Suprapubic skin (tissue), 3 donors: Measurements from ENCODE around the gene SLC41A1.

ENCODE experiments used
- CTCF ChIP-seq, 2 donors: fragments of 200-600 bp in 1 of 2; fragments of 450-650 bp in 1 of 2; sonication (generic) in 1 of 2; IDR thresholded peaks; one replicate each; pipeline ENCODE4 v1.5.1; 2016 to 2019; ENCODE audit warnings: antibody characterized with exemption in 2 of 2, mild to moderate bottlenecking in 1 of 2, moderate library complexity in 1 of 2
- POLR2A ChIP-seq, 2 donors: fragments of 450-650 bp; IDR thresholded peaks; one replicate each; pipeline ENCODE4 v1.6.1; 2017; ENCODE audit warnings: antibody characterized with exemption in 2 of 2, mild to moderate bottlenecking in 2 of 2, moderate library complexity in 2 of 2

GRCh38 chr1:205754857-205755256 lies 58.1 kb downstream of the SLC41A1 start:
- no peak for TF ChIP-seq CTCF (IDR thresholded peaks at IDR 0.05)
- no peak for TF ChIP-seq POLR2A (IDR thresholded peaks at IDR 0.05)
